Umbilical cord (tissue), 2 donors: ENCODE measurements around the gene ACP7. TPM values are rescaled to one million over a fixed set of nuclear protein-coding genes. Genes with fewer than 3 reads are reported as not detected.
"Not testable (repeated sequence)": the region's sequence is repeated elsewhere in the genome, so short reads cannot be mapped to it uniquely, and the experiment has no call there.

ENCODE experiments used
- DNase-seq: peaks from one replicate; pipeline ENCODE4 v3.0.0-alpha.2; 2015; ENCODE audit warnings: low spot score
- total RNA-seq: library from RNA; depleted of rRNA; stranded (reverse); fragments of >200 nt; gene quantifications from one replicate; pipeline ENCODE4 v1.2.3, GENCODE V29; 2014; ENCODE audit warnings: low replicate concordance; ENCODE audit not compliant: insufficient read depth

Gene ACP7
- total RNA-seq, 1 donor from 2014 or later: 0.24 TPM

- no peak for DNase-seq
Measured at GRCh38 chr19:39078436-39079200, 5.5 kb upstream of the ACP7 start.

GRCh38 chr19:39080431-39080830, 3.7 kb upstream of the ACP7 start:
- DNase-seq: no peak

GRCh38 chr19:39082167-39082566, 2.0 kb upstream of the ACP7 start:
- no peak for DNase-seq

GRCh38 chr19:39082745-39083598, 1.2 kb upstream of the ACP7 start:
- DNase-seq: no peak

- DNase-seq: no peak
Measured at GRCh38 chr19:39083599-39083982, 577 bp upstream of the ACP7 start.

- no peak for DNase-seq
Measured at GRCh38 chr19:39084732-39085080, 538 bp downstream of the ACP7 start.

- DNase-seq: no peak
Measured at GRCh38 chr19:39085392-39085791, 1.2 kb downstream of the ACP7 start.

- DNase-seq: no peak
Measured at GRCh38 chr19:39086386-39086785, 2.2 kb downstream of the ACP7 start.

- no peak for DNase-seq
Measured at GRCh38 chr19:39087907-39088686, 3.9 kb downstream of the ACP7 start.

GRCh38 chr19:39090016-39090415, 5.8 kb downstream of the ACP7 start:
- not testable (repeated sequence) for DNase-seq

GRCh38 chr19:39090881-39091280, 6.7 kb downstream of the ACP7 start:
- DNase-seq: no peak

- DNase-seq: not testable (repeated sequence)
Measured at GRCh38 chr19:39095799-39096540, 11.8 kb downstream of the ACP7 start.

- no peak for DNase-seq
Measured at GRCh38 chr19:39097299-39097698, 13.1 kb downstream of the ACP7 start.

GRCh38 chr19:39097721-39098120, 13.6 kb downstream of the ACP7 start:
- no peak for DNase-seq

GRCh38 chr19:39098365-39099269, 14.4 kb downstream of the ACP7 start:
- DNase-seq: no peak

- DNase-seq: no peak
Measured at GRCh38 chr19:39099341-39099740, 15.2 kb downstream of the ACP7 start.

GRCh38 chr19:39100500-39101166, 16.5 kb downstream of the ACP7 start:
- no peak for DNase-seq

GRCh38 chr19:39103151-39103550, 19.0 kb downstream of the ACP7 start:
- no peak for DNase-seq

GRCh38 chr19:39104186-39104596, 20.0 kb downstream of the ACP7 start:
- DNase-seq: no peak

- DNase-seq: no peak
Measured at GRCh38 chr19:39106194-39106593, 22.0 kb downstream of the ACP7 start.
